B cell (primary cell): ENCODE results near the gene LRRK2.

Experiments used
- CTCF ChIP-seq: fragments of 200-600 bp; IDR thresholded peaks from one replicate; pipeline ENCODE4 v1.8.0; 2022; ENCODE audit warnings: antibody characterized with exemption, mild to moderate bottlenecking
- EZH2 ChIP-seq: IDR thresholded peaks from 2 replicates; pipeline ENCODE4 v1.6.1; 2012; ENCODE audit warnings: borderline replicate concordance, low read depth, mild to moderate bottlenecking, moderate library complexity, low read length; ENCODE audit not compliant: insufficient read depth, poor library complexity, severe bottlenecking

DNA sequence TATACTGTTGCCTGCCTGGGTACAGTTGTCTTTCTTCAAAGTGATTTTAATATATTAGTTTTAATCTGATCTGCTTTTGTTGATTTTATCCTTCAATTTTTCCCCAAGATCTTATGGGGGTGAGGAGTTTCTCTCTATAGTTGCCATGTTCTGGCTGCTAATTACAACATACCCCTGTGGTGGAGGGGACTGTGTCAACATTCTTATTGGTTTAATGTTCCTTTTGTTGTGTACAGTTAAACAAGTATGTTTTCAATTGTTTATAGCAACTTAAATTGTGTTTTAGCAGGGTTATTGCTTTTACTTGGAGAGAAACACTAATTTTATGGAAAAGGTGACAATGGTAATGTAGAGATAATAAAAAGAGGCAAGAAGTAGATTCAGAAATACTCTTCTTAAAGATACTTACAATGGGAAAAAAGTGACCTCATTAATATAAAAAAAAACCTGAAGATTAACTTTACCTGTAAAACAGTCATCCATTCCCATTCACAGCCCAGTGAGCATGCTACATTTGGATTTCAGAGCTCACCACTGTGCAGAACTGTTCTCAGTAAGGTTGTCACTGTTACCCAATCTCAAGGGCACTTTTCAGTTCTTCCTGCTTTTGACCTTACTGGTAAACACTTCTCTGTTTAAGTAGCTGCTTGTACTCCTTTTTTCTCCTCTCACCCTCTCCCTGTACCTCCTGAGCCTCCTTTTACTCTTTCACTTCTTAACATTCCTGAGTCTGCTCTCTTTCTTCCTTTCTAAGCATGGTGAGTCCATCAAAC is 8.1 kb upstream of the LRRK2 start:
- TF ChIP-seq EZH2 (no peak), CTCF (no peak)
